Caco-2 (cell line): Measurements from ENCODE around the gene MRGPRG. TPM values are rescaled to one million over a fixed set of nuclear protein-coding genes. Genes with fewer than 3 reads are reported as not detected.

Experiments
- BruUV-seq: library from RNA; stranded (reverse); fragments of 400-500 nt; replicated peaks from 2 replicates; lab custom pipeline; 2021; lab: Mats Ljungman, UMichigan
- CTCF ChIA-PET: fragments of 300-600 bp; sonication (Branson Sonifier 250); formaldehyde crosslinking; loops from one replicate; lab custom pipeline; 2022; ENCODE audit warnings: antibody characterized with exemption; lab: Charles Lee
- POLR2A ChIA-PET: fragments of 300-600 bp; sonication (Branson Sonifier 250); formaldehyde crosslinking; loops from one replicate; lab custom pipeline; 2022; ENCODE audit warnings: antibody characterized with exemption; lab: Charles Lee
- DNase-seq, 2 experiments: peaks; one replicate each; pipeline versions ENCODE4 v3.0.0 to v3.0.0-alpha.2; 2020 to 2022
- H3K27me3 ChIP-seq: replicated peaks from 2 replicates; pipeline ENCODE4 v1.6.0; 2011; ENCODE audit warnings: low read length; ENCODE audit not compliant: control insufficient read depth, insufficient read depth
- H3K36me3 ChIP-seq: 2 replicates; pipeline ENCODE4 v1.5.1; 2011; ENCODE audit warnings: low read length; ENCODE audit not compliant: control insufficient read depth, insufficient read depth
- H3K4me1 ChIP-seq: fragments of 250-450 bp; sonication (Bioruptor Pico); 2 replicates; pipeline ENCODE4 v1.5.1; 2020; ENCODE audit warnings: mild to moderate bottlenecking
- H3K4me3 ChIP-seq: 2 replicates; pipeline ENCODE4 v1.5.1; 2011; ENCODE audit warnings: low read depth, mild to moderate bottlenecking, control low read depth, low read length
- H3K9me3 ChIP-seq: fragments of 250-450 bp; sonication (Bioruptor Pico); 2 replicates; pipeline ENCODE4 v1.5.1; 2020; ENCODE audit warnings: mild to moderate bottlenecking, moderate library complexity
- H3K27ac Mint-ChIP-seq: one replicate; pipeline ENCODE4 v1.8.0; 2022; ENCODE audit warnings: mixed read lengths; ENCODE audit not compliant: unreplicated experiment
- H3K27me3 Mint-ChIP-seq: one replicate; pipeline ENCODE4 v1.8.0; 2022; ENCODE audit warnings: mixed read lengths; ENCODE audit not compliant: insufficient read depth, unreplicated experiment
- H3K36me3 Mint-ChIP-seq: one replicate; pipeline ENCODE4 v1.8.0; 2022; ENCODE audit warnings: mild to moderate bottlenecking, mixed read lengths; ENCODE audit not compliant: insufficient read depth, unreplicated experiment
- H3K4me1 Mint-ChIP-seq: one replicate; pipeline ENCODE4 v1.8.0; 2022; ENCODE audit warnings: low read depth, mixed read lengths; ENCODE audit not compliant: unreplicated experiment
- H3K4me3 Mint-ChIP-seq: one replicate; pipeline ENCODE4 v1.8.0; 2022; ENCODE audit warnings: mild to moderate bottlenecking, moderate library complexity, mixed read lengths; ENCODE audit not compliant: unreplicated experiment
- H3K9me3 Mint-ChIP-seq: one replicate; pipeline ENCODE4 v1.8.0; 2022; ENCODE audit warnings: mixed read lengths; ENCODE audit not compliant: unreplicated experiment
- intact Hi-C: fragments of 100-400 bp; cut with micrococcal nuclease; formaldehyde crosslinking; loops from one replicate; pipeline ENCODE4 v1.10.0; 2022; ENCODE audit not compliant: unreplicated experiment
- total RNA-seq: library from RNA; stranded (reverse); gene quantifications from 2 replicates; pipeline ENCODE4 v1.2.3, GENCODE V29; 2022
- TF ChIP-seq, protein P1 (sequence below), 2 experiments: fragments of 200-600 bp in 1 of 2; IDR thresholded peaks; 1 replicate in 1 of 2; 2 replicates in 1 of 2; pipeline versions ENCODE4 v1.5.1 to v1.8.0; 2011 to 2022; ENCODE audit warnings: antibody characterized with exemption in 1 of 2, control low read depth in 1 of 2, inconsistent platforms in 1 of 2, low read depth in 1 of 2, low read length in 1 of 2, mild to moderate bottlenecking in 1 of 2, moderate library complexity in 1 of 2; ENCODE audit not compliant: insufficient read depth in 1 of 2, severe bottlenecking in 1 of 2, unreplicated experiment in 1 of 2

Gene MRGPRG
- total RNA-seq, 1 experiment from 2014 or later: not detected

DNA sequence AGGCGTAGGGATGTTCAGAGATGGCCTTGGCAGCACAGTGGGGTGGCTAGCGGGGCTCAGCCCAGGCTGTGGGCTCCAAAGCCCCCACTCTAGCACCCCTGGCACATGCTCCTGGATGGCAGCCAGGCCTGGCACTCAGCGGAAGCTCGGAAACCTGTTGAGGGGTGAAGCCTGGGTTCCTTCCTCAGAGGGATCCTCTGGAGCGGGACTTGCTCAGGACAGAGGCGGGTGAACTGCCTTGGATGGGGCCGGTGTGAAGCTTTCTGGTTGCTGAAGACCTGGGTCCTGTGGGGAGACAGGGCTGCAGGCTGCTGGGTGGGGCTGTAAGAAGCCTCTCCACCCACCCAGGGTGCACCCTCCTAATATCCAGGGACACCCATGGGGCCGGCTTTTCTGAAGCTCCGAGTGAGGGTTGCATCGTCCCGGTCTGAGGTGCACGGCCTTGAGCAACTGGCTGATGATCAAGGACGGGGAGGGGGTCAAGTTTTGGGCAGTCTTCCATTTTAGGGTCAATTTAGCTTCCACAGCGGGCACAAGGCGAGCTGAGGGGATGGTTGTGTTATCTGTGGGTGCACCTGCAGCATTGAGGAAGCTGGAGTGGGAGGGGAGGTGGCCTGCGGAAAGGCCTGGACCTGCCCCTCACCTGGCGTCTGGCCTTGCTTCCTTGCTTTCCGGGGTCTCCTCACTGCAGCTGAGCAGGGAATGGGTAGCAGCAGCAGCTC lies 8.4 kb upstream of the MRGPRG start:
- Mint-ChIP-seq H3K9me3 (no peaks in the 10 kb centered on the region), H3K27me3 (peaks cover 29% of the 10 kb centered on the region), H3K27ac (no peak overlapping the region), H3K4me3 (no peak overlapping the region), H3K36me3 (no peaks in the 10 kb centered on the region), H3K4me1 (no peaks in the 10 kb centered on the region)
- no peak for DNase-seq
- TF ChIP-seq, protein P1, sequence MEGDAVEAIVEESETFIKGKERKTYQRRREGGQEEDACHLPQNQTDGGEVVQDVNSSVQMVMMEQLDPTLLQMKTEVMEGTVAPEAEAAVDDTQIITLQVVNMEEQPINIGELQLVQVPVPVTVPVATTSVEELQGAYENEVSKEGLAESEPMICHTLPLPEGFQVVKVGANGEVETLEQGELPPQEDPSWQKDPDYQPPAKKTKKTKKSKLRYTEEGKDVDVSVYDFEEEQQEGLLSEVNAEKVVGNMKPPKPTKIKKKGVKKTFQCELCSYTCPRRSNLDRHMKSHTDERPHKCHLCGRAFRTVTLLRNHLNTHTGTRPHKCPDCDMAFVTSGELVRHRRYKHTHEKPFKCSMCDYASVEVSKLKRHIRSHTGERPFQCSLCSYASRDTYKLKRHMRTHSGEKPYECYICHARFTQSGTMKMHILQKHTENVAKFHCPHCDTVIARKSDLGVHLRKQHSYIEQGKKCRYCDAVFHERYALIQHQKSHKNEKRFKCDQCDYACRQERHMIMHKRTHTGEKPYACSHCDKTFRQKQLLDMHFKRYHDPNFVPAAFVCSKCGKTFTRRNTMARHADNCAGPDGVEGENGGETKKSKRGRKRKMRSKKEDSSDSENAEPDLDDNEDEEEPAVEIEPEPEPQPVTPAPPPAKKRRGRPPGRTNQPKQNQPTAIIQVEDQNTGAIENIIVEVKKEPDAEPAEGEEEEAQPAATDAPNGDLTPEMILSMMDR (IDR thresholded peaks at IDR 0.05; ENCODE audit: insufficient read depth in 1 of 2, low read depth in 1 of 2, low read length in 1 of 2, severe bottlenecking in 1 of 2, unreplicated experiment in 1 of 2): no peak
- no TSS peak for BruUV-seq
- no peaks in the 10 kb centered on the region for H3K9me3 ChIP-seq
- ChIA-PET CTCF (no interaction called here), POLR2A (no interaction called here)
- H3K4me1 ChIP-seq: no peaks in the 10 kb centered on the region
- no peak overlapping the region for H3K4me3 ChIP-seq
- no peaks in the 10 kb centered on the region; the same call in none of the 2 replicates for H3K27me3 ChIP-seq
- H3K36me3 ChIP-seq: no peaks in the 10 kb centered on the region
- intact Hi-C loops: no loop called here

DNA sequence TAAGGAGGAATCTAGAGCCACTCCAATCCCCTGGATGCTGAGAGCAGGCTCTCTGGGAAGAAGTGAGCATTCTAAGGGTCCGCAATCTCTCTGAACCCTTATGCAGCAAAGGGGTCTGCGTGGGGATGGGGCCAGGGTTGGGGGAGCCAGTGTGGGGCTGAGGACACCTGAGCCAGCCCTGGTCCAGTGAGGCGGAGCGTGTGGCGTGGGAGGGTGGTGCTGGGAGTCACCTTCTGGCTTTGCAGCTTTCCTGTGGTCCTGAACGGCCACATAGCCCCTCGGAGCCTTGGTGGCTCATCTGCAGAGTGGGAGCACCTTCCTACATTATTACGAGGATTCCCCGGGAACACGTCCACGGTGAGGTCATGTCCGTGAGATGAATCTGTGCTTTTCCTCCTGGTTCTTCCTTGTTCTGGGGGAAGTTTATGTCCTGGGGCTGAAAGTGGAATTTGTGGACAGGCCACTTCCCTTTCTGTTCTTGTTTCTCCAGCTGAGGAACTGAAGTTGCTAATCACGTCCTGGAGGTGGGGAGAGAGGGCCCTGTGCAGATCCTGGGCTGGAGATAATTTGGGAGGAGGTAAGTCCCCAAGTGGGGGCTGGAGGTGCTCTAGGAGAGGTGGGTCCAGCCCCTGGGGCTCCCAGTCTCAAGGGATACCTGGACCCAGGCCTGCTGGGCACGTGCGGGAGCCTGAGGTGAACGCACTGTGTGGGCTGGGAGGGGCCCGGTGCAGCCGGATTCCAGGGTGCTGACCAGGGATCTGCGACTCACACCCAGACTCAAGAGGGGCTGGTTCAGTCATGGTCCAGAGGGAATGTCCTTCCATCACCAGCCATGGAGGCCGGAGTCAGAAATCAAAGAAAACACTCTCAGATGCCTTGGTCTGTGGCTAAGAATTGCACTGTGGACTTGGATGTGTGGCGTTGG lies 7.5 kb upstream of the MRGPRG start:
- H3K9me3 Mint-ChIP-seq: no peaks in the 10 kb centered on the region
- H3K27me3 Mint-ChIP-seq: peaks cover 26% of the 10 kb centered on the region
- Histone ChIP-seq H3K4me1 (no peaks in the 10 kb centered on the region), H3K9me3 (no peaks in the 10 kb centered on the region), H3K4me3 (no peak overlapping the region), H3K27me3 (no peaks in the 10 kb centered on the region; the same call in none of the 2 replicates), H3K36me3 (no peaks in the 10 kb centered on the region)
- no peaks in the 10 kb centered on the region for H3K36me3 Mint-ChIP-seq
- H3K27ac Mint-ChIP-seq: no peak overlapping the region
- CTCF ChIA-PET: no interaction called here
- intact Hi-C loops: no loop called here
- BruUV-seq: no TSS peak
- TF ChIP-seq, protein P1 (IDR thresholded peaks at IDR 0.05; ENCODE audit: insufficient read depth in 1 of 2, low read depth in 1 of 2, low read length in 1 of 2, severe bottlenecking in 1 of 2, unreplicated experiment in 1 of 2): no peak
- POLR2A ChIA-PET: no interaction called here
- no peak overlapping the region for H3K4me3 Mint-ChIP-seq
- H3K4me1 Mint-ChIP-seq: no peaks in the 10 kb centered on the region
- DNase-seq: no peak

DNA sequence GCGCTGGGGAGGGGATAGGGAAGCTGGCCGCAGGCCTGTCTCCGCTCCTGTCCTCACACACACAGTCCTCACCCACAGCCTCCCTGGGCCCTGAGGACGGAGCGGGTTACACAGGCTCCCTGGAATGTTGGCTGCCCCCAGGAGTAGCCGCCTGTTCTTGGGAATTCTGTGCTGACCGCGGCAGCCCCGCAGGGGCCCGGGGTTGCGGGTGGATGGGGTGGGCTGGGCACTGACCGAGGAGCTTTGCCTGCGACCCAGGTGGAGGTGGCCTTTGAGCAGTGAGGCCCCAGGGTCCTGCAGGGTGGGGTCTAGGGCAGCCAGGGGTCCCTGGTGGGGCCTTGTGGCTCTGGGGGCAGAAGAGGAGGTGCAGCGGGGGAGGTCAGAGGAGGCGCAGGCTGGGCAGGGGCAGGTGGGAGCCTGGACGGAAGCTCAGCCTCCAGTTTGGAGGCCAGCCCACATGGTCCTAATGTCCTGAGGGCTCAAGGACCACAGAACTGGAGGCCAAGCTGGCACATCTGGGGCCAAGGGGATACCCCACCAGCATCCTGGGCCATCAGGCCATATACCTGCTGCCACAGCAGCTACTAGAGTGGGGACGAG lies 6.6 kb upstream of the MRGPRG start:
- Histone ChIP-seq H3K4me1 (no peaks in the 10 kb centered on the region), H3K36me3 (no peaks in the 10 kb centered on the region), H3K27me3 (peaks cover 2% of the 10 kb centered on the region), H3K4me3 (no peak overlapping the region), H3K9me3 (no peaks in the 10 kb centered on the region)
- no peak for DNase-seq
- intact Hi-C loops: no loop called here
- peaks cover 28% of the 10 kb centered on the region for H3K27me3 Mint-ChIP-seq
- H3K4me1 Mint-ChIP-seq: no peaks in the 10 kb centered on the region
- no peak overlapping the region for H3K4me3 Mint-ChIP-seq
- BruUV-seq: no TSS peak
- ChIA-PET CTCF (no interaction called here), POLR2A (no interaction called here)
- no peaks in the 10 kb centered on the region for H3K36me3 Mint-ChIP-seq
- H3K9me3 Mint-ChIP-seq: no peaks in the 10 kb centered on the region
- TF ChIP-seq, protein P1 (IDR thresholded peaks at IDR 0.05; ENCODE audit: insufficient read depth in 1 of 2, low read depth in 1 of 2, low read length in 1 of 2, severe bottlenecking in 1 of 2, unreplicated experiment in 1 of 2): no peak
- no peak overlapping the region for H3K27ac Mint-ChIP-seq
